ENCODE results near the gene ANO2.
"Not testable (repeated sequence)": the region's sequence is repeated elsewhere in the genome, so short reads cannot be mapped to it uniquely, and the experiment has no call there.

ANO2 gene

DNA sequence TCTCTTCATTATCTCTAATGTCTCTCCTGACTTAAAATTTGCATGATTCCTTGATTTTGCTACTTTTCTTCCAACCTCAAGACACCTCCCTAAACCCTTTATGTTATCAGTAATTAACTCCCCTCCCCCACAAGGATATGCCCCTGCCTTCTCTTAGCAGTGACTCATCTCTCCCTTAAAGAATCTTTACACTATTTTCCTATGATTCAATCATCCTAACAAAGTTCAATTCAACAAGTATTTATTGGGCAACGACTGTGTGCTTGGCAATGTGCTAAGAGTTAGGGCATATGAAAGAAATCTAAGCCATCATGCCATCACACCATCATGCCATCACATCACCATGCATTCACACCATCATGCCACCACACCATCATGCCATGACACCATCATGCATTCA, 80.1 kb downstream of the ANO2 start:
- no peaks in the 10 kb centered on the region for H3K4me1 ChIP-seq (ENCODE audit: insufficient read depth, low read length)
- H3K9me3 ChIP-seq (ENCODE audit: insufficient read depth, low read depth, low read length): no peaks in the 10 kb centered on the region
- no peaks in the 10 kb centered on the region for H3K36me3 ChIP-seq (ENCODE audit: insufficient read depth, low read length)
- H3K27me3 ChIP-seq (ENCODE audit: insufficient read depth, low read length): no peaks in the 10 kb centered on the region
- no peak overlapping the region for H3K27ac ChIP-seq (ENCODE audit: low read depth, low read length)
- no peak overlapping the region for H3K9ac ChIP-seq (ENCODE audit: low read depth, low read length)
- 63% methylated on average over 1 of the region's 1 CpG for WGBS
- no peak overlapping the region for H3K4me3 ChIP-seq (ENCODE audit: low read length)

DNA sequence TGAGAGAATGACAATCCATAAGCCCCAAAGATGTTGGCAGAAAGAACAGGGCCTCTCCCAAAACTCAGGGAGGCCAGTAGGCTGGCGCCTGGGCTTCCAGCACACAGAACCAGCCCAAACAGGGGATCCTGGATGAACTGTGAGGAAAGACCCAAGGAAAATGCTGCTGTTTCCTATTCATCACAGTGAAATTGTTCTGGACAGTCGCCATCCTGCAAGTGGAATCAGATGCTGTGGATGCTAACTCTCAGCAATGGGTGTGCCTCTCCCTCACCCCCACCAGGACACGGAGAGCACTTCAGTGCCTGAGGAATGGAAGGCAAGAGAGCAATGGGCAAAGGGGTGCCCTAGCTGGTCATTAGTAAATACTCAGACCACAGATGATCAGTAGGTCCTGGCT, 80.8 kb downstream of the ANO2 start:
- Histone ChIP-seq H3K9me3 (ENCODE audit: insufficient read depth, low read depth, low read length) (no peaks in the 10 kb centered on the region), H3K9ac (ENCODE audit: low read depth, low read length) (no peak overlapping the region), H3K4me3 (ENCODE audit: low read length) (no peak overlapping the region), H3K36me3 (ENCODE audit: insufficient read depth, low read length) (no peaks in the 10 kb centered on the region), H3K27ac (ENCODE audit: low read depth, low read length) (no peak overlapping the region), H3K4me1 (ENCODE audit: insufficient read depth, low read length) (no peaks in the 10 kb centered on the region), H3K27me3 (ENCODE audit: insufficient read depth, low read length) (no peaks in the 10 kb centered on the region)
- WGBS: 88% methylated on average over 3 of the region's 3 CpGs

DNA sequence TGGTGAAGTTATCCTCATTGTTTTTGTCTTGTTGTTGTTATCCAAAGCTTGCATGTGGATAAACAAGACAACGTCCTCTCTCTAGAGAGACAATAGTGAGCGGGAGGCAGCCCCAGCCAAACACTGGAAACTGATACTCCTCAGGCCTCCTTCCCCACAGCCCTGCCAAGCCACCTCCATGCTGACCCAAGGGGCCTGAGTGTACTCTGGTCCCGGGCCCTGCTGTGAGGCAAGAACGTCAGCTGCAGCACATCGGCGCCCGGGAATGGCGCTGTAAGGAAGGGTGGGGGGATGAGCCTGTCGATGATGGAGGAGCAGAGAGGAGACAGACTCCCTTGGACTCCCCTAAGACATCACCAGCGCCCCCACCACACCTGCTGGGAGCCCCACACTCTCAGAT, 83.6 kb downstream of the ANO2 start:
- 94% methylated on average over 9 of the region's 10 CpGs for WGBS
- Histone ChIP-seq H3K27me3 (ENCODE audit: insufficient read depth, low read length) (peaks cover 19% of the 10 kb centered on the region), H3K9me3 (ENCODE audit: insufficient read depth, low read depth, low read length) (no peaks in the 10 kb centered on the region), H3K9ac (ENCODE audit: low read depth, low read length) (no peak overlapping the region), H3K27ac (ENCODE audit: low read depth, low read length) (no peak overlapping the region), H3K4me1 (ENCODE audit: insufficient read depth, low read length) (peaks cover 11% of the 10 kb centered on the region), H3K36me3 (ENCODE audit: insufficient read depth, low read length) (no peaks in the 10 kb centered on the region), H3K4me3 (ENCODE audit: low read length) (no peak overlapping the region)

- H3K36me3 ChIP-seq (ENCODE audit: insufficient read depth, low read length): no peaks in the 10 kb centered on the region
- peaks cover 20% of the 10 kb centered on the region for H3K4me1 ChIP-seq (ENCODE audit: insufficient read depth, low read length)
- H3K4me3 ChIP-seq (ENCODE audit: low read length): peak overlapping the region; percentile 25
- H3K27ac ChIP-seq (ENCODE audit: low read depth, low read length): peak overlapping the region; percentile 56; the same call in 1 of the 2 replicates
- 0 out of 2 replicates have a peak overlapping the region, but pooled peaks have one; percentile 9 for H3K9ac ChIP-seq (ENCODE audit: low read depth, low read length)
- H3K9me3 ChIP-seq (ENCODE audit: insufficient read depth, low read depth, low read length): no peaks in the 10 kb centered on the region
- peaks cover 36% of the 10 kb centered on the region for H3K27me3 ChIP-seq (ENCODE audit: insufficient read depth, low read length)
- WGBS: 6% methylated on average over 4 of the region's 4 CpGs
These were observed 88.4 kb downstream of the ANO2 start for GRCh38 chr12:5856692-5857091.

DNA sequence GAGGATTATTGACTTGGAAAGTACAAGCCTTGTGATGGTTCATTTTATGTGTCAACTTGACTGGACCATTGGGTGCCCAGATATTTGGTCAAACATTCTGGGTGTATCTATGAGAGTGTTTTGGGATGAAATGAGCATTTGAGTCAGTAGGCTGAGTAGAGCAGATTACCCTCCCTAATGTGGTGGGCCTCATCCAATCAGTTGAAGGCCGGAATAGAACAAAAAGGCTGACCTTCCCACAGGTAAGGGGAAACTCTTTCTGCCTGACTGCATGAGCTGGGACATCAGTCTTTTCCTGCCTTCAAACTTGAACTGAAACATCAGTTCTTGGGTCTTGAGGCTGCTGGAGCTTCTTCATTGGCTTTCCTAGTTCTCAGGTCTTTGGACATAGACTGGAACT, 98.1 kb downstream of the ANO2 start:
- 98% methylated on average over 1 of the region's 1 CpG for WGBS
- Histone ChIP-seq H3K36me3 (ENCODE audit: insufficient read depth, low read length) (no peaks in the 10 kb centered on the region), H3K9ac (ENCODE audit: low read depth, low read length) (no peak overlapping the region), H3K4me3 (ENCODE audit: low read length) (no peak overlapping the region), H3K9me3 (ENCODE audit: insufficient read depth, low read depth, low read length) (peaks cover 3% of the 10 kb centered on the region; the same call in 1 of the 2 replicates), H3K27ac (ENCODE audit: low read depth, low read length) (no peak overlapping the region), H3K4me1 (ENCODE audit: insufficient read depth, low read length) (no peaks in the 10 kb centered on the region), H3K27me3 (ENCODE audit: insufficient read depth, low read length) (no peaks in the 10 kb centered on the region)

GRCh38 chr12:5840944-5841343, 104.1 kb downstream of the ANO2 start:
- Histone ChIP-seq H3K9me3 (ENCODE audit: insufficient read depth, low read depth, low read length) (no peaks in the 10 kb centered on the region), H3K36me3 (ENCODE audit: insufficient read depth, low read length) (no peaks in the 10 kb centered on the region), H3K9ac (ENCODE audit: low read depth, low read length) (no peak overlapping the region), H3K4me3 (ENCODE audit: low read length) (no peak overlapping the region), H3K27me3 (ENCODE audit: insufficient read depth, low read length) (no peaks in the 10 kb centered on the region), H3K4me1 (ENCODE audit: insufficient read depth, low read length) (no peaks in the 10 kb centered on the region), H3K27ac (ENCODE audit: low read depth, low read length) (no peak overlapping the region)
- 91% methylated on average over 9 of the region's 9 CpGs for WGBS

DNA sequence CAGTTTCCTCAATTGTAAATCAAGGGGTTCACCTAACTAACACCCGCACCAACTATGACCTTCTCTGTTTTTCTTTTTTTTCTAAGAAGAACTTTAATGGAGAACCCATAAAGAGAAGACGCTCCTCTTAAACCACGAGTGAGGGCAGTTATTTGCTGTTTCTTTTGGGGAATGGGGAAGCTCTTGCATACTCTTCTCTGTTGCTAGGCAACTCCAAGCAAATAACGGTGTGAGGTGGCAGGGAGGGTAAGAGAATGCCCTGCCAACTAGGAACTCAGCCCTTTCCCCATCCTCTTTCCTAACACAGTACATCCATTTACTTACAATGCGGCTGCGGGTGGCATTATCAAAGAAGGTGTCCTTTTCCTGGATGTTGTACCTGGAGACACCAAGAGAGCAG, 114.9 kb downstream of the ANO2 start:
- WGBS: 84% methylated on average over 5 of the region's 6 CpGs
- Histone ChIP-seq H3K36me3 (ENCODE audit: insufficient read depth, low read length) (no peaks in the 10 kb centered on the region), H3K9ac (ENCODE audit: low read depth, low read length) (no peak overlapping the region), H3K9me3 (ENCODE audit: insufficient read depth, low read depth, low read length) (no peaks in the 10 kb centered on the region), H3K4me3 (ENCODE audit: low read length) (no peak overlapping the region), H3K27ac (ENCODE audit: low read depth, low read length) (no peak overlapping the region), H3K4me1 (ENCODE audit: insufficient read depth, low read length) (peaks cover 13% of the 10 kb centered on the region; the same call in 1 of the 2 replicates), H3K27me3 (ENCODE audit: insufficient read depth, low read length) (no peaks in the 10 kb centered on the region; the same call in 1 of the 2 replicates)

GRCh38 chr12:5827591-5827990, 117.5 kb downstream of the ANO2 start:
- H3K36me3 ChIP-seq (ENCODE audit: insufficient read depth, low read length): no peaks in the 10 kb centered on the region
- H3K27ac ChIP-seq (ENCODE audit: low read depth, low read length): no peak overlapping the region
- peaks cover 13% of the 10 kb centered on the region; the same call in 1 of the 2 replicates for H3K4me1 ChIP-seq (ENCODE audit: insufficient read depth, low read length)
- no peaks in the 10 kb centered on the region; the same call in 1 of the 2 replicates for H3K27me3 ChIP-seq (ENCODE audit: insufficient read depth, low read length)
- no peak overlapping the region for H3K9ac ChIP-seq (ENCODE audit: low read depth, low read length)
- no peak overlapping the region for H3K4me3 ChIP-seq (ENCODE audit: low read length)
- H3K9me3 ChIP-seq (ENCODE audit: insufficient read depth, low read depth, low read length): 0 out of 2 replicates have a peak, but pooled peaks cover 3% of the 10 kb centered on the region
- 45% methylated on average over 22 of the region's 22 CpGs for WGBS

GRCh38 chr12:5825761-5826160, 119.3 kb downstream of the ANO2 start:
- peaks cover 13% of the 10 kb centered on the region; the same call in 1 of the 2 replicates for H3K4me1 ChIP-seq (ENCODE audit: insufficient read depth, low read length)
- H3K9me3 ChIP-seq (ENCODE audit: insufficient read depth, low read depth, low read length); H3K9ac ChIP-seq (ENCODE audit: low read depth, low read length); H3K27me3 ChIP-seq (ENCODE audit: insufficient read depth, low read length); H3K27ac ChIP-seq (ENCODE audit: low read depth, low read length); H3K4me3 ChIP-seq (ENCODE audit: low read length); H3K36me3 ChIP-seq (ENCODE audit: insufficient read depth, low read length): not testable (repeated sequence)
- WGBS: 90% methylated on average over 3 of the region's 3 CpGs

DNA sequence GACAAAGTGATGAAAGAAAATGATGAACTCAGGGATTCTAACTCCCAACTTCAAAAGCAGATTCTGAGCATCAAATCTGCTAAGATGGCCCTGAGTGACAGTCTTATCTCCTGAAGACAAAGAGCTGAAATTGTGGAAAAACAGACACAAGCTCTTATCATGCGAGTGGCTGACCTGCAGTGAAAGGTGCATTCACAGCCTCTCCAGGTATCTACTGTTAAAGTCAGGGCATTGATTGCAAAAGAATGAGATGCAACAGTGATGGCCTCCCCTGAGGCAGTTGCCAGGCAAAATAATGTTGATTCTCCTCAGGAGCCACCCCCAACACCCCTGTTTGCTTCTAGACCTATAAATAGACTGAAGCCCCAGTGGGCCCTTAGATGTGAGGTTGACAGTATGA, 126.2 kb downstream of the ANO2 start:
- H3K9ac ChIP-seq (ENCODE audit: low read depth, low read length); H3K4me3 ChIP-seq (ENCODE audit: low read length); H3K9me3 ChIP-seq (ENCODE audit: insufficient read depth, low read depth, low read length); H3K36me3 ChIP-seq (ENCODE audit: insufficient read depth, low read length); H3K27me3 ChIP-seq (ENCODE audit: insufficient read depth, low read length); H3K4me1 ChIP-seq (ENCODE audit: insufficient read depth, low read length); H3K27ac ChIP-seq (ENCODE audit: low read depth, low read length): not testable (repeated sequence)
- 84% methylated on average over 1 of the region's 1 CpG for WGBS

DNA sequence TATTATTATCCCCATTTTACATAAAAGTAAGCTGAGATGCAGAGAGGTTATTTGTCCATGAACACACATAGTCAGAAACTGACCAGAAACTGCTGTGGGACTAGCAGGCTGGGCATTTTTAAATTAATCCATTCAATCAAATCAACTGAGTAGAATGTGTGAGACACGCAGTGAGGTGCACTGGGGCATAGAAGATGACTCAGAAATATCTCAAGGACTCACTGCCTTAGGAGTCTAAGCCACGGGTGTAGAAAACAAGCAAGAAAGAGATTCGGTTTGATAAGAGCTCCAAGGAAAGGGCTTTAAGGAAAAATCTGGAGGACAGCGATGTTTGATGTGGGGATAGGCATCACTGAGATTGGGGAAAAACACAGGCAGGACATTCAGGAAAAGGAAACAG, 127.8 kb downstream of the ANO2 start:
- H3K36me3 ChIP-seq (ENCODE audit: insufficient read depth, low read length): no peaks in the 10 kb centered on the region
- no peak overlapping the region for H3K9ac ChIP-seq (ENCODE audit: low read depth, low read length)
- WGBS: 91% methylated on average over 4 of the region's 4 CpGs
- H3K27me3 ChIP-seq (ENCODE audit: insufficient read depth, low read length): no peaks in the 10 kb centered on the region
- H3K9me3 ChIP-seq (ENCODE audit: insufficient read depth, low read depth, low read length): peaks cover 6% of the 10 kb centered on the region
- H3K4me1 ChIP-seq (ENCODE audit: insufficient read depth, low read length): no peaks in the 10 kb centered on the region
- no peak overlapping the region for H3K4me3 ChIP-seq (ENCODE audit: low read length)
- H3K27ac ChIP-seq (ENCODE audit: low read depth, low read length): no peak overlapping the region

DNA sequence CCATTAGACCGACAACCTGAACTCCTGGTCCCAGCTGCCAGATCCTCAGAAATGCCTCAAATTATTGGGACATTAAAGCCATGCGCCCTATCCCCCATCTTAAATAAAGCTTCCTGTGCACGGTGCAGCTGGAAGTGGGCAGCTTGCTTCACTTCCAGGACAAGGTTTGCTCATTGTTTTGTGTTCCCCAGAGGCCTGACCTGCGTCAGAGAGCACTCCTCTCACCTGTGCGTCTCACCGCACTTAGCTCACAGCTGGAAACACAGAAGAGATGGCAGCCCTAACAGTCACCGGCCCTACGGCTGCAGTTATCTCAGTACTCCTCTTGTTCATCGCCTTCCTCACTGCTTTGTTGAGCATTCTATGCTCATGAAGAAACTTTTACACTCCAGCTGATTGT, 135.5 kb downstream of the ANO2 start:
- Histone ChIP-seq H3K9me3 (ENCODE audit: insufficient read depth, low read depth, low read length) (no peaks in the 10 kb centered on the region), H3K4me3 (ENCODE audit: low read length) (no peak overlapping the region), H3K4me1 (ENCODE audit: insufficient read depth, low read length) (no peaks in the 10 kb centered on the region), H3K36me3 (ENCODE audit: insufficient read depth, low read length) (no peaks in the 10 kb centered on the region), H3K27ac (ENCODE audit: low read depth, low read length) (no peak overlapping the region), H3K9ac (ENCODE audit: low read depth, low read length) (peak overlapping the region; percentile 24; the same call in 1 of the 2 replicates), H3K27me3 (ENCODE audit: insufficient read depth, low read length) (no peaks in the 10 kb centered on the region)
- 90% methylated on average over 9 of the region's 9 CpGs for WGBS

All from HUES64 (cell line).